ENCODE measurements around the gene ASXL2. TPM values are rescaled to one million over a fixed set of nuclear protein-coding genes. Genes with fewer than 3 reads are reported as not detected.

Gene ASXL2
- total and polyA plus RNA-seq, 2 of the 13 experiments (the other 11 are each of a cell fraction or from before 2014, with no cell fraction given): 12.1 to 19.2 TPM

GRCh38 chr2:25891672-25892071 lies 13.4 kb upstream of the ASXL2 start:
- Histone ChIP-seq H3K4me3 (replicated peaks in 1 of 3; ENCODE audit: insufficient read depth in 1 of 3, low read depth in 2 of 3, low read length in 3 of 3) (0 out of 6 replicates have a peak overlapping the region, but pooled peaks of 1 of the 3 experiments have one; percentile 17), H3K9ac (ENCODE audit: insufficient read depth, low read depth, low read length) (no peak overlapping the region), H4K20me1 (ENCODE audit: insufficient read depth, low read length) (no peaks in the 10 kb centered on the region), H3K4me2 (ENCODE audit: low read depth, low read length) (peak overlapping the region; percentile 43), H3K4me1 (ENCODE audit: insufficient read depth, low read length) (peaks cover 62% of the 10 kb centered on the region), H2AFZ (ENCODE audit: low read length) (peak overlapping the region; percentile 22), H3K27ac (ENCODE audit: extremely low read length, insufficient read depth, low read length) (peak overlapping the region; percentile 46), H3K9me3 (ENCODE audit: low read length) (no peaks in the 10 kb centered on the region), H3K79me2 (ENCODE audit: insufficient read depth, low read length) (no peaks in the 10 kb centered on the region), H3K27me3 (ENCODE audit: control insufficient read depth in 1 of 2, insufficient read depth in 2 of 2, low read length in 2 of 2) (no peaks in the 10 kb centered on the region), H3K36me3 (replicated peaks in 1 of 2; ENCODE audit: control insufficient read depth in 1 of 2, insufficient read depth in 2 of 2, low read length in 2 of 2) (no peaks in the 10 kb centered on the region)
- DNase-seq (ENCODE audit: low spot score) (peak; percentile 61), FAIRE-seq (no peak), ATAC-seq (peak; percentile 71)
- intact Hi-C loops (cut with micrococcal nuclease; ENCODE audit: unreplicated experiment): no loop called here
- BruUV-seq (replicated peaks): no TSS peak
- 29% methylated on average over 5 of the region's 5 CpGs for WGBS (ENCODE audit: low lambda C conversion rate)
- in situ Hi-C loops (cut with HindIII; ENCODE audit: extremely low pct_ligation_motif_present, low pct_unique_long_range_greater_than_20kb): no loop called here
- ChIA-PET CTCF (ENCODE audit: low intra/inter-chr PET ratio, low total read pairs) (no interaction called here), POLR2A (interaction anchor here (6.6 kb wide), 1 partner anchor 12 kb away, joined by 45 read pairs; the partner anchor contains the start of gene ASXL2)
- TF ChIP-seq HNF4A (CRISPR knock-in tag; IDR thresholded peaks at IDR 0.05): peak; percentile 28; the same call in 1 of the 2 replicates
- no peak for TF ChIP-seq ZNF512B (CRISPR knock-in tag; IDR thresholded peaks at IDR 0.05; ENCODE audit: borderline replicate concordance)
- peak; percentile 30; the same call in 1 of the 2 replicates for TF ChIP-seq IRF2 (CRISPR knock-in tag; IDR thresholded peaks at IDR 0.05)
- TF ChIP-seq ZBTB20 (CRISPR knock-in tag; IDR thresholded peaks at IDR 0.05; ENCODE audit: borderline replicate concordance, low read depth): no peak
- TF ChIP-seq STAT5B (CRISPR knock-in tag; IDR thresholded peaks at IDR 0.05): no peak
- TF ChIP-seq ZNF430 (CRISPR knock-in tag; IDR thresholded peaks at IDR 0.05): no peak
- 0 out of 2 replicates have a peak, but pooled peaks have one; percentile 27 for TF ChIP-seq RARA (CRISPR knock-in tag; IDR thresholded peaks at IDR 0.05)
- TF ChIP-seq HOXA7 (CRISPR knock-in tag; IDR thresholded peaks at IDR 0.05): no peak
- TF ChIP-seq AHDC1 (CRISPR knock-in tag; IDR thresholded peaks at IDR 0.05; ENCODE audit: borderline replicate concordance): no peak
- 0 out of 2 replicates have a peak, but pooled peaks have one; percentile 33 for TF ChIP-seq ZBTB7B (CRISPR knock-in tag; IDR thresholded peaks at IDR 0.05)
- no peak for TF ChIP-seq ZNF546 (CRISPR knock-in tag; conservative IDR thresholded peaks at IDR 0.05)
- no peak for TF ChIP-seq GLI4 (CRISPR knock-in tag; IDR thresholded peaks at IDR 0.05; ENCODE audit: borderline replicate concordance)
- TF ChIP-seq NCOR1 (IDR thresholded peaks at IDR 0.05; ENCODE audit: borderline replicate concordance, low read length): peak; percentile 33; the same call in 1 of the 2 replicates
- TF ChIP-seq PLRG1 (conservative IDR thresholded peaks at IDR 0.05): no peak
